Transverse colon (tissue), 4 donors: Measurements from ENCODE around the gene REL. TPM values are rescaled to one million over a fixed set of nuclear protein-coding genes. Genes with fewer than 3 reads are reported as not detected.
A peak's percentile ranks its signal among the peaks of the same experiment; 100 is the strongest.

Experiments used
- DNase-seq: peaks from one replicate; pipeline ENCODE4 v3.0.0-alpha.2; 2019
- H3K27ac ChIP-seq, 4 donors: fragments of 200-600 bp; sonication (generic); 2 replicates each; pipeline ENCODE4 v1.5.1; 2016 to 2018; ENCODE audit warnings: inconsistent platforms in 4 of 4
- H3K27me3 ChIP-seq: fragments of 200-600 bp; sonication (generic); 2 replicates; pipeline ENCODE4 v1.5.1; 2017; ENCODE audit warnings: inconsistent platforms
- H3K36me3 ChIP-seq, 4 donors: fragments of 200-600 bp; sonication (generic); 2 replicates each; pipeline ENCODE4 v1.5.1; 2017 to 2019; ENCODE audit warnings: inconsistent platforms in 4 of 4
- H3K4me1 ChIP-seq, 4 donors: fragments of 200-600 bp; sonication (generic); 2 replicates each; pipeline ENCODE4 v1.5.1; 2017 to 2020; ENCODE audit warnings: inconsistent platforms in 4 of 4
- H3K4me3 ChIP-seq, 4 donors: fragments of 200-600 bp; sonication (generic); 1 replicate in 1 of 4; 2 replicates in 3 of 4; pipeline versions ENCODE4 v1.5.1 to v1.6.1; 2017 to 2019; ENCODE audit warnings: inconsistent platforms in 4 of 4
- H3K9me3 ChIP-seq, 2 donors: fragments of 200-600 bp; sonication (generic); 2 replicates each; pipeline ENCODE4 v1.5.1; 2017 to 2019; ENCODE audit warnings: inconsistent platforms in 2 of 2
- CTCF ChIP-seq, 5 experiments: fragments of 200-600 bp in 3 of 5; fragments of 450-650 bp in 2 of 5; sonication (generic) in 3 of 5; IDR thresholded peaks; 1 replicate in 2 of 5; 2 replicates in 3 of 5; pipeline ENCODE4 v1.5.1; 2016 to 2017; ENCODE audit warnings: antibody characterized with exemption in 5 of 5, inconsistent platforms in 3 of 5, mild to moderate bottlenecking in 2 of 5, moderate library complexity in 1 of 5
- EP300 ChIP-seq: sonication (generic); formaldehyde crosslinking; IDR thresholded peaks from one replicate; pipeline ENCODE4 v1.6.1; 2017; ENCODE audit warnings: antibody characterized with exemption, low read depth
- POLR2A ChIP-seq: fragments of 450-650 bp; IDR thresholded peaks from one replicate; pipeline ENCODE4 v1.6.1; 2016; ENCODE audit warnings: antibody characterized with exemption, mild to moderate bottlenecking, moderate library complexity
- POLR2AphosphoS5 ChIP-seq, 3 donors: sonication (generic); formaldehyde crosslinking; IDR thresholded peaks; one replicate each; pipeline ENCODE4 v1.6.1; 2016; ENCODE audit warnings: antibody characterized with exemption in 3 of 3
- WGBS, 2 donors: methylation state at CpG; one replicate each; pipeline ENCODE4 v1.1.5; 2018; ENCODE audit warnings: low coverage in 1 of 2; 5-methylcytosine and 5-hydroxymethylcytosine counted together
- in situ Hi-C, 4 donors: fragments of 200-750 bp; cut with MboI; loops; one replicate each; pipeline versions ENCODE4 v1.15.0 to v1.15.1; 2017; ENCODE audit warnings: low sequenced_read_pairs in 3 of 4, low pct_ligation_motif_present in 1 of 4, low pct_unique_long_range_greater_than_20kb in 1 of 4
- intact Hi-C: fragments of 100-400 bp; cut with DNase I; formaldehyde crosslinking; loops from one replicate; pipeline ENCODE4 v1.15.1; 2023; ENCODE audit warnings: low total_unique reads
- total RNA-seq, 4 donors: library from RNA; depleted of rRNA; stranded (reverse); fragments of >200 nt; gene quantifications; one replicate each; pipeline ENCODE4 v1.1.0, GENCODE V29; 2016

The REL gene
- total RNA-seq, 4 donors from 2014 or later: 6.2 to 29.5 (median 14.9) TPM

GRCh38 chr2:60883896-60884295 is 2.5 kb downstream of the REL start:
- 28 to 49% methylated on average over 2 of the region's 2 CpGs for WGBS, 2 donors
- peaks cover 0 to 41% (median 28%) of the 10 kb centered on the region in 4 donors for H3K4me1 ChIP-seq
- intact Hi-C loops (loop anchor here (10.0 kb wide), 1 partner anchor 131 kb away; the partner anchor contains the start of genes PEX13 and PUS10), in situ Hi-C loops (no loop called here)
- no peaks in the 10 kb centered on the region for H3K36me3 ChIP-seq
- peak overlapping the region; percentile 96 to 100 (median 98) for H3K27ac ChIP-seq
- peak overlapping the region in 3 of 4 donors; percentile 83 to 99 (median 92) for H3K4me3 ChIP-seq
- no peaks in the 10 kb centered on the region for H3K9me3 ChIP-seq
- no peak for DNase-seq
- TF ChIP-seq POLR2A (no peak), EP300 (no peak), POLR2AphosphoS5 (IDR thresholded peaks at IDR 0.05) (no peak), CTCF (IDR thresholded peaks at IDR 0.05) (no peak)
- H3K27me3 ChIP-seq: no peaks in the 10 kb centered on the region

GRCh38 chr2:60884800-60885199 is 3.4 kb downstream of the REL start:
- WGBS, 2 donors: 24 to 31% methylated on average over 2 of the region's 2 CpGs
- peaks cover 0 to 41% (median 28%) of the 10 kb centered on the region in 4 donors for H3K4me1 ChIP-seq
- no peak for TF ChIP-seq POLR2A
- no peak for TF ChIP-seq CTCF (IDR thresholded peaks at IDR 0.05)
- no peak for TF ChIP-seq EP300
- no peak for TF ChIP-seq POLR2AphosphoS5 (IDR thresholded peaks at IDR 0.05)
- H3K36me3 ChIP-seq: no peaks in the 10 kb centered on the region
- no peaks in the 10 kb centered on the region for H3K9me3 ChIP-seq
- H3K27me3 ChIP-seq: no peaks in the 10 kb centered on the region
- intact Hi-C loops: loop anchor here (10.0 kb wide), 1 partner anchor 130 kb away; the partner anchor contains the start of genes PEX13 and PUS10
- in situ Hi-C loops: no loop called here
- H3K4me3 ChIP-seq: peak overlapping the region in 2 of 4 donors; percentile 83 to 99
- DNase-seq: no peak
- H3K27ac ChIP-seq: peak overlapping the region; percentile 96 to 100 (median 98)

GRCh38 chr2:60885683-60886082 is 4.3 kb downstream of the REL start:
- Histone ChIP-seq H3K9me3 (no peaks in the 10 kb centered on the region), H3K4me3 (no peak overlapping the region), H3K27ac (peak overlapping the region in 3 of 4 donors; percentile 98 to 100 (median 98))

GRCh38 chr2:60886991-60887390 is 5.6 kb downstream of the REL start:
- Histone ChIP-seq H3K9me3 (no peaks in the 10 kb centered on the region), H3K27ac (no peak overlapping the region), H3K4me3 (no peak overlapping the region), H3K27me3 (no peaks in the 10 kb centered on the region), H3K36me3 (no peaks in the 10 kb centered on the region), H3K4me1 (peaks cover 0 to 36% (median 26%) of the 10 kb centered on the region in 4 donors)
- 29 to 39% methylated on average over 3 of the region's 3 CpGs for WGBS, 2 donors
- TF ChIP-seq CTCF (IDR thresholded peaks at IDR 0.05) (no peak), POLR2AphosphoS5 (IDR thresholded peaks at IDR 0.05) (no peak), POLR2A (no peak), EP300 (no peak)
- in situ Hi-C loops: no loop called here
- no peak for DNase-seq
- intact Hi-C loops: loop anchor here (10.0 kb wide), 1 partner anchor 128 kb away; the partner anchor contains the start of genes PEX13 and PUS10

More at GRCh38 chr2:60885683-60886082, 4.3 kb downstream of the REL start:
- DNase-seq: no peak
- Histone ChIP-seq H3K4me1 (peaks cover 0 to 36% (median 26%) of the 10 kb centered on the region in 4 donors), H3K36me3 (no peaks in the 10 kb centered on the region), H3K27me3 (no peaks in the 10 kb centered on the region)
- 34 to 44% methylated on average over 2 of the region's 2 CpGs for WGBS, 2 donors
- intact Hi-C loops (loop anchor here (10.0 kb wide), 1 partner anchor 129 kb away; the partner anchor contains the start of genes PEX13 and PUS10), in situ Hi-C loops (no loop called here)
- no peak for TF ChIP-seq POLR2AphosphoS5 (IDR thresholded peaks at IDR 0.05)
- no peak for TF ChIP-seq POLR2A
- no peak for TF ChIP-seq CTCF (IDR thresholded peaks at IDR 0.05)
- no peak for TF ChIP-seq EP300
